ENCODE measurements around the gene ZNF787. TPM values are rescaled to one million over a fixed set of nuclear protein-coding genes. Genes with fewer than 3 reads are reported as not detected.
A peak's percentile ranks its signal among the peaks of the same experiment; 100 is the strongest.
"Not testable (repeated sequence)": the region's sequence is repeated elsewhere in the genome, so short reads cannot be mapped to it uniquely, and the experiment has no call there.

ZNF787 gene
- total RNA-seq, 1 experiment from 2014 or later: 132 TPM

DNA sequence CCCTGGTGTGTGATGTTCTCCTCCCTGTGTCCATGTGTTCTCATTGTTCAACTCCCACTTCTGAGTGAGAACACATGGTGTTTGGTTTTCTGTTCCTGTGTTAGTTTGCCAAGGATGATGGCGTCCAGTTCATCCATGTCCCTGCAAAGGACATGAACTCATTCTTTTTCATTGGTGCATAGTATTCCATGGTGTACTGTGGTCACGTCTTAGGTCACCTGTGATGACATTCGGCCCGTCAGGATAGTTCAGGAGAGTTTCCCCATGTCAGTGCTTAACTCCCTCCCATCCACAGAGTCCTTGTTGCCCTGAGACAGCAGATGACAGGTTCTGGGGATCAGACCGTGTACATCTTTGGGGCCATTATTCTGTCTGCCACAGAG is 28.6 kb upstream of the ZNF787 start:
- no peak overlapping the region for H3K4me3 ChIP-seq (ENCODE audit: low read depth in 2 of 2, low read length in 2 of 2)
- POLR2A ChIA-PET: no interaction called here
- DNase-seq (ENCODE audit: low read depth, low spot score): no peak
- H3K4me1 ChIP-seq (ENCODE audit: control insufficient read depth, insufficient read depth, low read length): no peaks in the 10 kb centered on the region
- H3K27me3 ChIP-seq (ENCODE audit: control insufficient read depth, insufficient read depth, low read length): no peaks in the 10 kb centered on the region
- TF ChIP-seq TCF7L2 (IDR thresholded peaks at IDR 0.05; ENCODE audit: low read depth, low read length): no peak
- TF ChIP-seq, protein P1, sequence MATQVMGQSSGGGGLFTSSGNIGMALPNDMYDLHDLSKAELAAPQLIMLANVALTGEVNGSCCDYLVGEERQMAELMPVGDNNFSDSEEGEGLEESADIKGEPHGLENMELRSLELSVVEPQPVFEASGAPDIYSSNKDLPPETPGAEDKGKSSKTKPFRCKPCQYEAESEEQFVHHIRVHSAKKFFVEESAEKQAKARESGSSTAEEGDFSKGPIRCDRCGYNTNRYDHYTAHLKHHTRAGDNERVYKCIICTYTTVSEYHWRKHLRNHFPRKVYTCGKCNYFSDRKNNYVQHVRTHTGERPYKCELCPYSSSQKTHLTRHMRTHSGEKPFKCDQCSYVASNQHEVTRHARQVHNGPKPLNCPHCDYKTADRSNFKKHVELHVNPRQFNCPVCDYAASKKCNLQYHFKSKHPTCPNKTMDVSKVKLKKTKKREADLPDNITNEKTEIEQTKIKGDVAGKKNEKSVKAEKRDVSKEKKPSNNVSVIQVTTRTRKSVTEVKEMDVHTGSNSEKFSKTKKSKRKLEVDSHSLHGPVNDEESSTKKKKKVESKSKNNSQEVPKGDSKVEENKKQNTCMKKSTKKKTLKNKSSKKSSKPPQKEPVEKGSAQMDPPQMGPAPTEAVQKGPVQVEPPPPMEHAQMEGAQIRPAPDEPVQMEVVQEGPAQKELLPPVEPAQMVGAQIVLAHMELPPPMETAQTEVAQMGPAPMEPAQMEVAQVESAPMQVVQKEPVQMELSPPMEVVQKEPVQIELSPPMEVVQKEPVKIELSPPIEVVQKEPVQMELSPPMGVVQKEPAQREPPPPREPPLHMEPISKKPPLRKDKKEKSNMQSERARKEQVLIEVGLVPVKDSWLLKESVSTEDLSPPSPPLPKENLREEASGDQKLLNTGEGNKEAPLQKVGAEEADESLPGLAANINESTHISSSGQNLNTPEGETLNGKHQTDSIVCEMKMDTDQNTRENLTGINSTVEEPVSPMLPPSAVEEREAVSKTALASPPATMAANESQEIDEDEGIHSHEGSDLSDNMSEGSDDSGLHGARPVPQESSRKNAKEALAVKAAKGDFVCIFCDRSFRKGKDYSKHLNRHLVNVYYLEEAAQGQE (IDR thresholded peaks at IDR 0.05; ENCODE audit: insufficient read depth in 1 of 2, low read depth in 2 of 2, low read length in 1 of 2): no peak
- TF ChIP-seq, protein P2, sequence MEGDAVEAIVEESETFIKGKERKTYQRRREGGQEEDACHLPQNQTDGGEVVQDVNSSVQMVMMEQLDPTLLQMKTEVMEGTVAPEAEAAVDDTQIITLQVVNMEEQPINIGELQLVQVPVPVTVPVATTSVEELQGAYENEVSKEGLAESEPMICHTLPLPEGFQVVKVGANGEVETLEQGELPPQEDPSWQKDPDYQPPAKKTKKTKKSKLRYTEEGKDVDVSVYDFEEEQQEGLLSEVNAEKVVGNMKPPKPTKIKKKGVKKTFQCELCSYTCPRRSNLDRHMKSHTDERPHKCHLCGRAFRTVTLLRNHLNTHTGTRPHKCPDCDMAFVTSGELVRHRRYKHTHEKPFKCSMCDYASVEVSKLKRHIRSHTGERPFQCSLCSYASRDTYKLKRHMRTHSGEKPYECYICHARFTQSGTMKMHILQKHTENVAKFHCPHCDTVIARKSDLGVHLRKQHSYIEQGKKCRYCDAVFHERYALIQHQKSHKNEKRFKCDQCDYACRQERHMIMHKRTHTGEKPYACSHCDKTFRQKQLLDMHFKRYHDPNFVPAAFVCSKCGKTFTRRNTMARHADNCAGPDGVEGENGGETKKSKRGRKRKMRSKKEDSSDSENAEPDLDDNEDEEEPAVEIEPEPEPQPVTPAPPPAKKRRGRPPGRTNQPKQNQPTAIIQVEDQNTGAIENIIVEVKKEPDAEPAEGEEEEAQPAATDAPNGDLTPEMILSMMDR (IDR thresholded peaks at IDR 0.05): no peak
- TF ChIP-seq SIN3A (IDR thresholded peaks at IDR 0.05; ENCODE audit: borderline replicate concordance, insufficient read depth, low read depth, low read length): no peak
- no peak for TF ChIP-seq POLR2AphosphoS5 (IDR thresholded peaks at IDR 0.05; ENCODE audit: low read depth, low read length)
- no TSS peak for BruUV-seq (replicated peaks)
- CTCF ChIA-PET: no interaction called here
- H3K9me3 ChIP-seq (ENCODE audit: control insufficient read depth, insufficient read depth, low read depth, low read length): no peaks in the 10 kb centered on the region
- H3K36me3 ChIP-seq (ENCODE audit: control insufficient read depth, insufficient read depth, low read length): peaks cover 3% of the 10 kb centered on the region
- in situ Hi-C loops (cut with HindIII; ENCODE audit: low pct_unique_long_range_greater_than_20kb, low sequenced_read_pairs): no loop called here
- intact Hi-C loops (cut with micrococcal nuclease; ENCODE audit: unreplicated experiment): no loop called here
- ATAC-seq: no peak
- H3K27ac ChIP-seq (ENCODE audit: low read length): no peak overlapping the region

DNA sequence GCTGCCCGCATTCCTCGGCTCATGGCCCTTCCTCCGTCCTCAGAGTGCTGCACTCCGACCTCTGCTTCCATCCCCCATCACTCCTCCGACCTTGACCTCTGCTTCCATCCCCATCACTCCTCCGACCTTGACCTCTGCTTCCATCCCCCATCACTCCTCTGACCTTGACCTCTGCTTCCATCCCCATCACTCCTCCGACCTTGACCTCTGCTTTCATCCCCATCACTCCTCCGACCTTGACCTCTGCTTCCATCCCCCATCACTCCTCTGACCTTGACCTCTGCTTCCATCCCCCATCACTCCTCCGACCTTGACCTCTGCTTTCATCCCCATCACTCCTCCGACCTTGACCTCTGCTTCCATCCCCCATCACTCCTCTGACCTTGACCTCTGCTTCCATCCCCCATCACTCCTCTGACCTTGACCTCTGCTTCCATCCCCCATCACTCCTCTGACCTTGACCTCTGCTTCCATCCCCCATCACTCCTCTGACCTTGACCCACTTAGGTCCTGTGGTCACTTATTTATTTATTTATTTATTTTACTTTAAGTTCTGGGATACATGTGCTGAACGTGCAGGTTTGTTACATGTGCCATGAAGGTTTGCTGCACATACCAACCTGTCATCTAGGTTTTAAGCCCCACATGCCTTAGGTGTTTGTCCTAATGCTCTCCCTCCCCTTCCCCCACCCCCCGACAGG is 28.0 kb upstream of the ZNF787 start:
- H3K4me3 ChIP-seq (ENCODE audit: low read depth in 2 of 2, low read length in 2 of 2); POLR2A ChIA-PET; H3K9me3 ChIP-seq (ENCODE audit: control insufficient read depth, insufficient read depth, low read depth, low read length); in situ Hi-C loops (cut with HindIII; ENCODE audit: low pct_unique_long_range_greater_than_20kb, low sequenced_read_pairs); H3K27ac ChIP-seq (ENCODE audit: low read length); DNase-seq (ENCODE audit: low read depth, low spot score); ATAC-seq; H3K4me1 ChIP-seq (ENCODE audit: control insufficient read depth, insufficient read depth, low read length); BruUV-seq (replicated peaks); H3K36me3 ChIP-seq (ENCODE audit: control insufficient read depth, insufficient read depth, low read length); H3K27me3 ChIP-seq (ENCODE audit: control insufficient read depth, insufficient read depth, low read length); CTCF ChIA-PET; intact Hi-C loops (cut with micrococcal nuclease; ENCODE audit: unreplicated experiment): not testable (repeated sequence)

DNA sequence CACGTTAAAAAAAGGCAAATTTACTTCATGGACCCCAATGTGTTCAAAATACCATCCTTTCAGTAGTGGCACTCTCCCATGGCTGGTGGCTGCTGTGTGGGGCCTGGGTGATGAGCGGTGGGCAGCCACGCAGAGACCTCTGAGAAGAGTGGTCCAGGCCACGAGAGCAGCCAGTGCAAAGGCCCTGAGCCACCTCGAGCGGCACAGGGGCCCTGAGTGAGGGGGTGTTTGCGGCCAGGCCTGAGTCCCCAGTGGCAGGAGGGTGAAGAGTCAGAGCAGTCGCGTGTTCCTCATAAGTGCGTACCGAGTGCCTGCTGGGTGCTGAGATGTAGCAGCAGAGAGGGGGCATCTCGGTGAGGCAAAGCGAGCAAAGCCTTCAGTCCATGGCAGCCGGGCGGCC is 27.0 kb upstream of the ZNF787 start:
- intact Hi-C loops (cut with micrococcal nuclease; ENCODE audit: unreplicated experiment) (no loop called here), in situ Hi-C loops (cut with HindIII; ENCODE audit: low pct_unique_long_range_greater_than_20kb, low sequenced_read_pairs) (no loop called here)
- H3K27me3 ChIP-seq (ENCODE audit: control insufficient read depth, insufficient read depth, low read length): no peaks in the 10 kb centered on the region
- no peak for TF ChIP-seq SIN3A (IDR thresholded peaks at IDR 0.05; ENCODE audit: borderline replicate concordance, insufficient read depth, low read depth, low read length)
- TF ChIP-seq, protein P1 (IDR thresholded peaks at IDR 0.05; ENCODE audit: insufficient read depth in 1 of 2, low read depth in 2 of 2, low read length in 1 of 2): no peak
- TF ChIP-seq TCF7L2 (IDR thresholded peaks at IDR 0.05; ENCODE audit: low read depth, low read length): no peak
- TF ChIP-seq, protein P2 (IDR thresholded peaks at IDR 0.05): no peak
- TF ChIP-seq POLR2AphosphoS5 (IDR thresholded peaks at IDR 0.05; ENCODE audit: low read depth, low read length): no peak
- no TSS peak for BruUV-seq (replicated peaks)
- POLR2A ChIA-PET: no interaction called here
- H3K4me3 ChIP-seq (ENCODE audit: low read depth in 2 of 2, low read length in 2 of 2): no peak overlapping the region
- no peak overlapping the region for H3K27ac ChIP-seq (ENCODE audit: low read length)
- no peaks in the 10 kb centered on the region for H3K9me3 ChIP-seq (ENCODE audit: control insufficient read depth, insufficient read depth, low read depth, low read length)
- no peak for DNase-seq (ENCODE audit: low read depth, low spot score)
- CTCF ChIA-PET: no interaction called here
- peaks cover 4% of the 10 kb centered on the region; the same call in 1 of the 2 replicates for H3K4me1 ChIP-seq (ENCODE audit: control insufficient read depth, insufficient read depth, low read length)
- H3K36me3 ChIP-seq (ENCODE audit: control insufficient read depth, insufficient read depth, low read length): peaks cover 3% of the 10 kb centered on the region
- 0 out of 2 replicates have a peak, but pooled peaks have one; percentile 8 for ATAC-seq

Data from Panc1 (cell line).